Immature natural killer cell (primary cell): Measurements from ENCODE around the gene MAU2. TPM values are rescaled to one million over a fixed set of nuclear protein-coding genes. Genes with fewer than 3 reads are reported as not detected.
"Not testable (repeated sequence)": the region's sequence is repeated elsewhere in the genome, so short reads cannot be mapped to it uniquely, and the experiment has no call there.

Experiments
- DNase-seq, 3 donors: peaks; one replicate each; pipeline ENCODE4 v3.0.0; 2022; ENCODE audit warnings: mixed read lengths in 1 of 3
- H3K27ac Mint-ChIP-seq, 6 donors: one replicate each; pipeline ENCODE4 v1.8.0; 2020; ENCODE audit warnings: mixed read lengths in 6 of 6, mild to moderate bottlenecking in 5 of 6, inconsistent platforms in 4 of 6, moderate library complexity in 3 of 6
- H3K27me3 Mint-ChIP-seq, 3 donors: one replicate each; pipeline ENCODE4 v1.8.0; 2020 to 2021; ENCODE audit warnings: low read depth in 3 of 3, mild to moderate bottlenecking in 3 of 3, mixed read lengths in 3 of 3, moderate library complexity in 3 of 3, inconsistent platforms in 1 of 3
- H3K36me3 Mint-ChIP-seq, 3 donors: one replicate each; pipeline ENCODE4 v1.8.0; 2020; ENCODE audit warnings: mixed read lengths in 3 of 3, inconsistent platforms in 2 of 3, mild to moderate bottlenecking in 2 of 3
- H3K4me1 Mint-ChIP-seq, 2 donors: one replicate each; pipeline ENCODE4 v1.8.0; 2020; ENCODE audit warnings: inconsistent platforms in 2 of 2, mild to moderate bottlenecking in 2 of 2, mixed read lengths in 2 of 2, moderate library complexity in 1 of 2
- H3K4me3 Mint-ChIP-seq, 5 donors: one replicate each; pipeline ENCODE4 v1.8.0; 2020; ENCODE audit warnings: mild to moderate bottlenecking in 5 of 5, mixed read lengths in 5 of 5, inconsistent platforms in 3 of 5, moderate library complexity in 3 of 5
- H3K9me3 Mint-ChIP-seq, 6 donors: one replicate each; pipeline ENCODE4 v1.8.0; 2020; ENCODE audit warnings: mild to moderate bottlenecking in 6 of 6, mixed read lengths in 6 of 6, inconsistent platforms in 4 of 6, moderate library complexity in 3 of 6
- polyA plus RNA-seq, 3 donors: library from polyadenylated mRNA; unstranded; fragments of 300-500 nt; fragmentation: Illumina TruSeq; gene quantifications; one replicate each; pipeline ENCODE4 v1.2.3, GENCODE V29; 2021

The MAU2 gene
- polyA plus RNA-seq, 3 donors from 2014 or later: 8.5 to 25.5 (median 21.0) TPM

GRCh38 chr19:19343016-19343362 lies 22.4 kb downstream of the MAU2 start:
- Mint-ChIP-seq H3K36me3 (peaks cover 11 to 25% (median 13%) of the 10 kb centered on the region in 3 donors), H3K4me3 (no peak overlapping the region), H3K27ac (no peak overlapping the region), H3K9me3 (no peaks in the 10 kb centered on the region), H3K27me3 (peaks cover 0 to 2% (median 0%) of the 10 kb centered on the region in 3 donors), H3K4me1 (no peaks in the 10 kb centered on the region)
- DNase-seq: no peak

GRCh38 chr19:19343762-19344161 lies 23.1 kb downstream of the MAU2 start:
- H3K36me3 Mint-ChIP-seq: peaks cover 7 to 19% (median 11%) of the 10 kb centered on the region in 3 donors
- H3K4me1 Mint-ChIP-seq: no peaks in the 10 kb centered on the region
- no peak overlapping the region for H3K4me3 Mint-ChIP-seq
- peaks cover 0 to 2% (median 2%) of the 10 kb centered on the region in 3 donors for H3K27me3 Mint-ChIP-seq
- no peaks in the 10 kb centered on the region for H3K9me3 Mint-ChIP-seq
- H3K27ac Mint-ChIP-seq: no peak overlapping the region
- DNase-seq: no peak

GRCh38 chr19:19345232-19345631 lies 24.6 kb downstream of the MAU2 start:
- H3K27ac Mint-ChIP-seq: no peak overlapping the region
- no peak for DNase-seq
- no peaks in the 10 kb centered on the region for H3K9me3 Mint-ChIP-seq
- H3K4me1 Mint-ChIP-seq: no peaks in the 10 kb centered on the region
- peaks cover 0 to 4% (median 2%) of the 10 kb centered on the region in 3 donors for H3K27me3 Mint-ChIP-seq
- no peak overlapping the region for H3K4me3 Mint-ChIP-seq
- peaks cover 7 to 23% (median 11%) of the 10 kb centered on the region in 3 donors for H3K36me3 Mint-ChIP-seq

GRCh38 chr19:19345970-19346369 lies 25.3 kb downstream of the MAU2 start:
- Mint-ChIP-seq H3K27me3 (peaks cover 0 to 4% (median 2%) of the 10 kb centered on the region in 3 donors), H3K4me1 (no peaks in the 10 kb centered on the region), H3K27ac (peak overlapping the region in 1 of 6 donors; percentile 10), H3K4me3 (no peak overlapping the region), H3K36me3 (peaks cover 7 to 23% (median 11%) of the 10 kb centered on the region in 3 donors), H3K9me3 (no peaks in the 10 kb centered on the region)
- no peak for DNase-seq

GRCh38 chr19:19347401-19348110 lies 26.9 kb downstream of the MAU2 start:
- Mint-ChIP-seq H3K4me3 (no peak overlapping the region), H3K9me3 (no peaks in the 10 kb centered on the region), H3K4me1 (no peaks in the 10 kb centered on the region), H3K27me3 (peaks cover 0 to 4% (median 2%) of the 10 kb centered on the region in 3 donors), H3K36me3 (peaks cover 7 to 29% (median 16%) of the 10 kb centered on the region in 3 donors), H3K27ac (no peak overlapping the region)
- DNase-seq: no peak

- H3K27ac Mint-ChIP-seq: no peak overlapping the region
- no peak overlapping the region for H3K4me3 Mint-ChIP-seq
- H3K36me3 Mint-ChIP-seq: peaks cover 11 to 29% (median 16%) of the 10 kb centered on the region in 3 donors
- no peaks in the 10 kb centered on the region for H3K9me3 Mint-ChIP-seq
- H3K27me3 Mint-ChIP-seq: peaks cover 0 to 5% (median 2%) of the 10 kb centered on the region in 3 donors
- H3K4me1 Mint-ChIP-seq: no peaks in the 10 kb centered on the region
- DNase-seq: no peak
Measured at GRCh38 chr19:19348266-19348665, 27.6 kb downstream of the MAU2 start.

DNA sequence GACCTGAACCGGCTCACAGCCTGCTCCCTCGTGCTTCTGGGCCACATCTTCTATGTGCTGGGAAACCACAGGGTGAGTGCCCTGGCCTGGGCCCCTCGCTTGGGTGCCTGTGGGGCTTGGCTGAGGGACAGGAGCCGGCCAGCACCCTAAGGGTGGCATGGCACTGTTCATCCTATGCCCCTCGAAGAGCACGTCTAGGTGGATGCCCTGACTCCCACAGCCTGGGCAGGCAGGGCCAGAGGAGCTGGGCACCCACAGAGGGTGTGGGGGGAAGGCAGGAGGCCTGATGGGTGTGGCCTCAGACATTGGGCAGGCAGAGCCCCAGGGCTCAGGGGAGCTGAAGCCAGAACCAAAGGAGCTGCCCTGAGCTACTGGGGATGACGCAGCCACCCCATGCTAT lies 28.7 kb downstream of the MAU2 start:
- H3K4me1 Mint-ChIP-seq: no peaks in the 10 kb centered on the region
- peaks cover 0 to 5% (median 2%) of the 10 kb centered on the region in 3 donors for H3K27me3 Mint-ChIP-seq
- H3K27ac Mint-ChIP-seq: no peak overlapping the region
- H3K4me3 Mint-ChIP-seq: no peak overlapping the region
- no peaks in the 10 kb centered on the region for H3K9me3 Mint-ChIP-seq
- no peak for DNase-seq
- peaks cover 14 to 33% (median 16%) of the 10 kb centered on the region in 3 donors for H3K36me3 Mint-ChIP-seq

DNA sequence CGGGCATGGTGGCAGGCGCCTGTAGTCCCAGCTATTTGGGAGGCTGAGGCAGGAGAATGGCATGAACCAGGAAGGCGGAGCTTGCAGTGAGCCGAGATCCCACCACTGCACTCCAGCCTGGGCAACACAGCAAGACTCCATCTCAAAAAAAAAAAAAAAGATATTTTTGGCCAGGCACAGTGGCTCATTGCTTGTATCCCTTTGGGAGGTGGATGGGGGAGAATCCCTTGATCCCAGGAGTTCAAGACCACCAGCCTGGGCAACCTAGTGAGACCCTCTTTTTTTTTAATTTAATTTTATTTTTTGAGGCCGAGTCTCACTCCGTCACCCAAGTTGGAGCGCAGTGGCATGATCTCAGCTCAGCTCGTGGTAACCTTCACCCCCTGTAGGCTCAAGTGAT lies 30.1 kb downstream of the MAU2 start:
- DNase-seq, H3K9me3 Mint-ChIP-seq, H3K4me3 Mint-ChIP-seq, H3K27me3 Mint-ChIP-seq, H3K4me1 Mint-ChIP-seq, H3K27ac Mint-ChIP-seq: not testable (repeated sequence)
- peaks cover 14 to 25% (median 16%) of the 10 kb centered on the region in 3 donors for H3K36me3 Mint-ChIP-seq

GRCh38 chr19:19352823-19353222 lies 32.2 kb downstream of the MAU2 start:
- Mint-ChIP-seq H3K36me3 (peaks cover 4 to 17% (median 6%) of the 10 kb centered on the region in 3 donors), H3K4me1 (no peaks in the 10 kb centered on the region), H3K4me3 (no peak overlapping the region), H3K27ac (peak overlapping the region in 3 of 6 donors; percentile 53 to 69 (median 60)), H3K27me3 (peaks cover 0 to 5% (median 0%) of the 10 kb centered on the region in 3 donors), H3K9me3 (no peaks in the 10 kb centered on the region)
- DNase-seq: no peak

DNA sequence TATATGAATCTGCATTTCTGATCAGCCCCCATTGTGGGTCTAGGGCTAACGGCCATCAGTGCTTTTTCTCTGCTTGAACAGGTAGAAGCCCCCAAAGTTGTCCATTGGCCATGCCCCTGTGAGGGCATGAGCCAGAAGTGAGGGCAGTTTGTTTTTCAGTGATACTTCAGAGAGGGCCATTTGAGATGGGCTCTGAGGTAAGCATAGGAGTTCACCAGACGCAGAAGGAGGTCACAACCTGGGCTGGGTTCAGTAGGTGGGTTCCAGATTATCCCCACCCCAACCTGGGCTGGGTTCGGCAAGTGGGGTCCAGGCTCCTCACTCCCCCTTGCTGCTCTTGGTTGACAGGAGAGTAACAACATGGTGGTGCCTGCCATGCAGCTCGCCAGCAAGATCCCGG lies 33.4 kb downstream of the MAU2 start:
- no peak overlapping the region for H3K27ac Mint-ChIP-seq
- peaks cover 4 to 17% (median 6%) of the 10 kb centered on the region in 3 donors for H3K36me3 Mint-ChIP-seq
- no peak overlapping the region for H3K4me3 Mint-ChIP-seq
- no peaks in the 10 kb centered on the region for H3K4me1 Mint-ChIP-seq
- H3K9me3 Mint-ChIP-seq: no peaks in the 10 kb centered on the region
- peaks cover 0 to 1% (median 0%) of the 10 kb centered on the region in 3 donors for H3K27me3 Mint-ChIP-seq
- no peak for DNase-seq

- Mint-ChIP-seq H3K36me3 (peaks cover 4 to 14% (median 6%) of the 10 kb centered on the region in 3 donors), H3K27me3 (peaks cover 0 to 1% (median 0%) of the 10 kb centered on the region in 3 donors), H3K27ac (no peak overlapping the region), H3K9me3 (no peaks in the 10 kb centered on the region), H3K4me1 (no peaks in the 10 kb centered on the region), H3K4me3 (no peak overlapping the region)
- DNase-seq: no peak
Measured at GRCh38 chr19:19354932-19355331, 34.3 kb downstream of the MAU2 start.

- Mint-ChIP-seq H3K9me3 (no peaks in the 10 kb centered on the region), H3K27ac (no peak overlapping the region), H3K4me3 (no peak overlapping the region), H3K4me1 (no peaks in the 10 kb centered on the region), H3K36me3 (peaks cover 4 to 14% (median 6%) of the 10 kb centered on the region in 3 donors), H3K27me3 (peaks cover 0 to 1% (median 0%) of the 10 kb centered on the region in 3 donors)
- no peak for DNase-seq
Measured at GRCh38 chr19:19355606-19356139, 35.0 kb downstream of the MAU2 start.

DNA sequence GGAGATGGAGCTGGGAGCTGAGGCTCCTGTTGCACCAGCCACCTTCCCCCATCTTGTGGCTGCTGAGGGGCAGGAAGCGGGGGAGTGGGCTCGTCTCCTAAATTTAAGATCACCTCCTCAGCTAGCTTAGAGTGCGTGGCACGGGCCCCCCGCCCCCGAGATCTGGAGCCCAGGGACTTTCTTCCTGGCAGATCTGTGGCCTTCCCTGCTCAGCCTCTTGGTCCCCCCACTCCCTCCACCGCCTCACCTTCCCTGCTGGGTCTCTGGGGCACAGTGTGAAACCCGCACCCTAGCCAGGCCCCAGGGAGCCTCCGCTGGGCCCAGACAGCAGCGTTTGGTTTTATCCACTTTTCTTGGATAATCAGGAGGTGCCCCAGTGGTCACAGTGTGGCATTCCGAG lies 35.9 kb downstream of the MAU2 start:
- Mint-ChIP-seq H3K9me3 (no peaks in the 10 kb centered on the region), H3K4me1 (peaks cover 6 to 7% of the 10 kb centered on the region in 2 donors), H3K27me3 (peaks cover 0 to 1% (median 0%) of the 10 kb centered on the region in 3 donors), H3K27ac (no peak overlapping the region), H3K4me3 (no peak overlapping the region), H3K36me3 (peaks cover 4 to 14% (median 6%) of the 10 kb centered on the region in 3 donors)
- DNase-seq: no peak

DNA sequence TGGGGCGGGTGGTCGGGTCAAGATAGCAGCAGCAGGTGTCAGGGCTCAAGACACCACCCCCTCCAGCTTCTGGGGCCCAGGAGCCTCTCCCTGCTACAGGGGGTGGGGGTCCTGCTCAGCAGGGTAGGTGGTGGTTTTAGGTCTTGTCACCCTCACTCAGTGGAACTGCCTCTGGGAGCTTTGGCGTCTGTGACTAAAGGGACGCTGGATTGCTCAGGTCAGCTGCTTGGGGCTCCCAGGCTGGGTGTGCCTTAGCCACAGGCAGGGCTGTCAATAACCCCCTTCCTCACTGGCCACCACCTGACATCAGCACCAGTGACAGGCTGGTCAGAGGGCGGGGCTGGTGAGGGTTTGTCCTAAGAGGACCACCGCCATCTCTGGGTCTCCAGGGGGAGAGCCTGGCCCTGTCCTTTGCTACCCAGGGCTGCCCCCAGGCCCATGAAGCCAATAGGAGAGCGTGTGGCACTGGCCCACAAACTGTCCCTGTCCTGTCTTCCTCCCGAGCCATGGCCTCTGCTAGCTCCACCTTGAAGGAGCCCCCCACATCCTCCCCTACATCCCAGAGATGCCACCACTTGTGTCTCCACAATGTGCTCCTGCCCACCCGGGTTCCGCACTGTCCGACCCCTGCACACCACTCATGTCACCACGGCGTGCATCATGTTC lies 36.4 kb downstream of the MAU2 start:
- peak overlapping the region in 1 of 6 donors; percentile 20 for H3K27ac Mint-ChIP-seq
- no peak for DNase-seq
- H3K4me3 Mint-ChIP-seq: no peak overlapping the region
- H3K4me1 Mint-ChIP-seq: peaks cover 7 to 10% of the 10 kb centered on the region in 2 donors
- no peaks in the 10 kb centered on the region for H3K9me3 Mint-ChIP-seq
- H3K36me3 Mint-ChIP-seq: peaks cover 2 to 12% (median 6%) of the 10 kb centered on the region in 3 donors
- H3K27me3 Mint-ChIP-seq: peaks cover 0 to 1% (median 0%) of the 10 kb centered on the region in 3 donors
